ENCODE results near the gene VPS37D. TPM values are rescaled to one million over a fixed set of nuclear protein-coding genes. Genes with fewer than 3 reads are reported as not detected.
"Not testable (repeated sequence)": the region's sequence is repeated elsewhere in the genome, so short reads cannot be mapped to it uniquely, and the experiment has no call there.

Gene VPS37D
- total and polyA plus RNA-seq, 3 donors from 2014 or later: 10.3 to 24.8 (median 15.0) TPM

- peak; percentile 87 for DNase-seq
- no peak overlapping the region for H3K27ac ChIP-seq
- peaks cover 10% of the 10 kb centered on the region for H3K4me1 ChIP-seq
- no peaks in the 10 kb centered on the region for H3K9me3 ChIP-seq
- 83 to 84% methylated on average over 7 to 14 of the region's 15 CpGs for WGBS, 2 donors
- H3K4me3 ChIP-seq: no peak overlapping the region
- H3K27me3 ChIP-seq: no peaks in the 10 kb centered on the region
- no peak for TF ChIP-seq POLR2A (IDR thresholded peaks at IDR 0.05)
- TF ChIP-seq, protein P1, sequence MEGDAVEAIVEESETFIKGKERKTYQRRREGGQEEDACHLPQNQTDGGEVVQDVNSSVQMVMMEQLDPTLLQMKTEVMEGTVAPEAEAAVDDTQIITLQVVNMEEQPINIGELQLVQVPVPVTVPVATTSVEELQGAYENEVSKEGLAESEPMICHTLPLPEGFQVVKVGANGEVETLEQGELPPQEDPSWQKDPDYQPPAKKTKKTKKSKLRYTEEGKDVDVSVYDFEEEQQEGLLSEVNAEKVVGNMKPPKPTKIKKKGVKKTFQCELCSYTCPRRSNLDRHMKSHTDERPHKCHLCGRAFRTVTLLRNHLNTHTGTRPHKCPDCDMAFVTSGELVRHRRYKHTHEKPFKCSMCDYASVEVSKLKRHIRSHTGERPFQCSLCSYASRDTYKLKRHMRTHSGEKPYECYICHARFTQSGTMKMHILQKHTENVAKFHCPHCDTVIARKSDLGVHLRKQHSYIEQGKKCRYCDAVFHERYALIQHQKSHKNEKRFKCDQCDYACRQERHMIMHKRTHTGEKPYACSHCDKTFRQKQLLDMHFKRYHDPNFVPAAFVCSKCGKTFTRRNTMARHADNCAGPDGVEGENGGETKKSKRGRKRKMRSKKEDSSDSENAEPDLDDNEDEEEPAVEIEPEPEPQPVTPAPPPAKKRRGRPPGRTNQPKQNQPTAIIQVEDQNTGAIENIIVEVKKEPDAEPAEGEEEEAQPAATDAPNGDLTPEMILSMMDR (IDR thresholded peaks at IDR 0.05): no peak
- intact Hi-C loops (cut with DNase I; ENCODE audit: low total_unique reads): no loop called here
- no peaks in the 10 kb centered on the region for H3K36me3 ChIP-seq (ENCODE audit: low read depth, missing control alignments)
Measured at GRCh38 chr7:73707045-73707631, 39.5 kb downstream of the VPS37D start.

DNA sequence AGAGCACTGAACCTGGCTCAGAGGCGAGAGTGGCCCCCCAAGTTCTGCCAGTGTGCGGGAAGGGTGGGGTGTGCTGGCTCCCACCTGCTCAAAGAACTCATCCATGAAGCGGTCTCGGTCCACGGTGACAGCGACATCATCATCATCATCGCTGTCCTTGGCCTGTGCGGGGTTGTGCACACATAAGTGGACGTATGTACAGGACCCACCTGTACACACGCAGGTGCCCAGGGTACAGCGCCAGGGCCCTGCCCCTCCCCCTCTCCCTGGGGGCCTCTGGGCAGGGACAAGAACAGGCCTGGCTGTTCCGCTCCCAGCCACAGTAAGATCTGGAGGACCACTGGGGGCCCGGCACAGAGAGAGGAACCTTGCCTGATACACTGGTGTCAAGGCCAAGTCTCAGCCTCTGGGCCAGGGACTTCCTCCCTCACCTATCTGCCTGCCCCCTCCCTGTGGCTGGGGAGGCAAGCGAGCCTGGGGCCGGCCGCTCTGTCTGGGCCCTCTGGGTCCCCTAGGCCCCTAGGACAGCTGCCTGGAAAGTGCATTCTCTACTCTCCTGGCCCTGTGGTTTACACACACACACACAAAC lies 41.4 kb downstream of the VPS37D start:
- DNase-seq: no peak
- TF ChIP-seq, protein P1 (IDR thresholded peaks at IDR 0.05): no peak
- TF ChIP-seq POLR2A (IDR thresholded peaks at IDR 0.05): no peak
- H3K9me3 ChIP-seq: no peaks in the 10 kb centered on the region
- H3K4me3 ChIP-seq: no peak overlapping the region
- H3K27ac ChIP-seq: no peak overlapping the region
- intact Hi-C loops (cut with DNase I; ENCODE audit: low total_unique reads): no loop called here
- H3K36me3 ChIP-seq (ENCODE audit: low read depth, missing control alignments): no peaks in the 10 kb centered on the region
- 74 to 87% methylated on average over 12 to 16 of the region's 16 CpGs for WGBS, 2 donors
- peaks cover 5% of the 10 kb centered on the region for H3K4me1 ChIP-seq
- no peaks in the 10 kb centered on the region for H3K27me3 ChIP-seq

DNA sequence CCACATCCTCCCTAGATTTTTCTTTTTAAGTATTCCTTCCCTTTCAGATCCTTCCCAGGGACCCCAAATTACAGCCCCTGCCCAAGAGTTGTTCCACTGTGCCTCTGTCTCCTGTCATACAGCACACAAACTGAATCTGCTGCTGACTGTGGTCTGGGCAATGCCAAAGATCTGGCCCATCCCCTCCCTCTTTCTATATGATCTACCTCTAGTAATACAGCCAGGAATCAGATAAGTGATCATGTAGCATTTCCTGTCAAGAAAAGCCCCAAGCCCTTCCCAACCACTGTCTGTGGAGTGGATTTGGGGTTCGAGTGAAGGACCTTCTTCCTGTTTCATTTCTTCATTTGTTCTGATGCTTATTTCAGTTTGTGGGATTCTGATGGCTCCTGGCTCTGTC lies 45.1 kb downstream of the VPS37D start:
- Histone ChIP-seq H3K4me3 (no peak overlapping the region), H3K27me3 (no peaks in the 10 kb centered on the region), H3K4me1 (peaks cover 8% of the 10 kb centered on the region), H3K9me3 (no peaks in the 10 kb centered on the region), H3K27ac (no peak overlapping the region), H3K36me3 (ENCODE audit: low read depth, missing control alignments) (no peaks in the 10 kb centered on the region)
- intact Hi-C loops (cut with DNase I; ENCODE audit: low total_unique reads): no loop called here
- 83 to 89% methylated on average over 1 of the region's 1 CpG for WGBS, 2 donors
- DNase-seq: no peak
- no peak for TF ChIP-seq POLR2A (IDR thresholded peaks at IDR 0.05)
- TF ChIP-seq, protein P1 (IDR thresholded peaks at IDR 0.05): no peak

- H3K4me3 ChIP-seq; DNase-seq; H3K36me3 ChIP-seq (ENCODE audit: low read depth, missing control alignments); intact Hi-C loops (cut with DNase I; ENCODE audit: low total_unique reads); H3K27ac ChIP-seq; H3K27me3 ChIP-seq; H3K9me3 ChIP-seq: not testable (repeated sequence)
- H3K4me1 ChIP-seq: peaks cover 13% of the 10 kb centered on the region
- WGBS, 2 donors: 95 to 100% methylated on average over 3 to 6 of the region's 6 CpGs
Measured at GRCh38 chr7:73713319-73713718, 45.7 kb downstream of the VPS37D start.

- intact Hi-C loops (cut with DNase I; ENCODE audit: low total_unique reads): no loop called here
- DNase-seq: no peak
- no peaks in the 10 kb centered on the region for H3K27me3 ChIP-seq
- TF ChIP-seq, protein P1 (IDR thresholded peaks at IDR 0.05): no peak
- no peak for TF ChIP-seq POLR2A (IDR thresholded peaks at IDR 0.05)
- no peaks in the 10 kb centered on the region for H3K36me3 ChIP-seq (ENCODE audit: low read depth, missing control alignments)
- no peak overlapping the region for H3K4me3 ChIP-seq
- no peak overlapping the region for H3K27ac ChIP-seq
- H3K9me3 ChIP-seq: no peaks in the 10 kb centered on the region
- WGBS, 2 donors: 56 to 81% methylated on average over 16 of the region's 16 CpGs
- H3K4me1 ChIP-seq: peaks cover 20% of the 10 kb centered on the region
Measured at GRCh38 chr7:73715648-73716317, 48.2 kb downstream of the VPS37D start.
